HG02973 (cell line): Measurements from ENCODE around the gene METTL22.

ENCODE experiments used
- ATAC-seq: cut with Tn5 transposase; IDR thresholded peaks from one replicate; pipeline ENCODE4 v1.9.1; 2021; ENCODE audit warnings: moderate library complexity; ENCODE audit not compliant: unreplicated experiment

The METTL22 gene, protein sequence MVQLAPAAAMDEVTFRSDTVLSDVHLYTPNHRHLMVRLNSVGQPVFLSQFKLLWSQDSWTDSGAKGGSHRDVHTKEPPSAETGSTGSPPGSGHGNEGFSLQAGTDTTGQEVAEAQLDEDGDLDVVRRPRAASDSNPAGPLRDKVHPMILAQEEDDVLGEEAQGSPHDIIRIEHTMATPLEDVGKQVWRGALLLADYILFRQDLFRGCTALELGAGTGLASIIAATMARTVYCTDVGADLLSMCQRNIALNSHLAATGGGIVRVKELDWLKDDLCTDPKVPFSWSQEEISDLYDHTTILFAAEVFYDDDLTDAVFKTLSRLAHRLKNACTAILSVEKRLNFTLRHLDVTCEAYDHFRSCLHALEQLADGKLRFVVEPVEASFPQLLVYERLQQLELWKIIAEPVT

DNA sequence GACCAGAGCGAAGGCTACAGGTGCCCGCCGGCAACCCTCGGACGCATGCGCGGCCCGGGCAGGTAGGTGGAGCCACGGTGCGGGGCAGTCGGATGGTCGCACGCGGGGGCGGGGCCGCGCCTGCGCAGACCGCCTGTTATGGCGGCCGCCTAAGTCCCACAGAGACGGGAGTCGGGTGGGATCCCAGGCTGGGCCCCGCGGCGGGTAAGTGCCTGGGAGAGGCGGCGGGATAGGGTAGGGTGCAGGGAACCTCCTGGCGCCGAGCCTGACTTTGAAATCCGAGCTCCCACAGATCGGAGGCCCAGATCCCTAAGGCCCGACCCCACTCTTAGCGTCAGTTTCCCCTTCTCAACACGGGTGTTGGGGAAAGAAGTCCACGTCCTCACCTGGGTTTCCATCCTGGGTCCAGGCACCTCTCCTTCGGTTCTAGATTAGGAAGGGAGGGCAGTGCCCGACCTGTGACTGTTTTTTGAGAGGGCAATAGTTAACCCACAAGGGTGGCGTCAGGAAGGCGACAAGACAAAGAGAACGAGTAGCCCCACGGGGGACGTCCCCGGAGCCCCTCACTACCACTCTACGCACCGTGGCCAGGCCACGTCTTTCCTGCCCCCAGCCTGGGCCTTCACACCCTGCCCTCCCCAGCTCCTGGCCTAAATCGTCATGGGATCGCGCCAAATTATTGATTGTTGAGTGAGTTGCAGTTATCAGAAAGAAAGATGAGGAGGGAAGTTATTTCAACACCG lies at the start of gene METTL22:
TSS of gene METTL22 (plus strand) at position 127 of the 743 bp plus-strand sequence. CDS start 3,968 bp downstream, outside the sequence.
- ATAC-seq: peak; percentile 88

DNA sequence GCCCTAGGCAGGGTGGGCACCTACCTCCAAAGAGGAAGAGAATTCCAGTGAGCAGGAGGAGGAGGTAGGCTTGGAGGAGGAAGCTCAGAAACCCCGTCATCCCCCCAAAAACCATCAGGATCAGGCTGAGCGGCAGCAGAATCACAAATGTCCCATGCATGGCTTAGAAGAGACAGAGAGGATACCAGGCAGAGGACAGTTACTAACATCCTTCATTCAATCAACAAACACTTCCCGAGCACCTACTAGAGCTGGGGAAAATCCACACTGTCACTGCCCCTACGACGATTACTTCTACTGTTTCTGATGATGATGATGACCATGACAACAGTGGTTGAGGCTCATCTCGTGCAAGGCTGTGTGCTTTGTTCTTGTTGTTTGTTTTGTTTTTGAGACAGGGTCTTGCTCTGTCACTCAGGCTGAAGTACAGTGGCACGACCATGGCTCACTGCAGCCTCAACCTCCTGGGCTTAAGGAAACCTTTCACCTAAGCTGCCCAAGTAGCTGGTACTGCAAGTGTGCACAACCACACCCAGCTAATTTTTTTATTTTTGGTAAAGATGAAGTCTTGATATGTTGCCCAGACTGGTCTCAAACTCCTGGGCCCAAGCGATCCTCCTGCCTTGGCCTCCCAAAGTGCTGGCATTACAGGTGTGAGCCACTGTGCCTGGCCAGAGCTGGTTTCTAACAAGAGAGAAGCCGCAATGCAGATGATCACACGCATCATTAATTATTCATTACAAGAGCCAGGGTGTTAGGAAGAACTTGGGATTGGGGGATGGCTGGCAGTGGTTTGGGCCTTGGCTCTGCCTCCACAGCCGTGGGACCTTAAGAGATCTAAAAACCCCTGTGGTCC lies 49.2 kb upstream of the METTL22 start:
- ATAC-seq: no peak

DNA sequence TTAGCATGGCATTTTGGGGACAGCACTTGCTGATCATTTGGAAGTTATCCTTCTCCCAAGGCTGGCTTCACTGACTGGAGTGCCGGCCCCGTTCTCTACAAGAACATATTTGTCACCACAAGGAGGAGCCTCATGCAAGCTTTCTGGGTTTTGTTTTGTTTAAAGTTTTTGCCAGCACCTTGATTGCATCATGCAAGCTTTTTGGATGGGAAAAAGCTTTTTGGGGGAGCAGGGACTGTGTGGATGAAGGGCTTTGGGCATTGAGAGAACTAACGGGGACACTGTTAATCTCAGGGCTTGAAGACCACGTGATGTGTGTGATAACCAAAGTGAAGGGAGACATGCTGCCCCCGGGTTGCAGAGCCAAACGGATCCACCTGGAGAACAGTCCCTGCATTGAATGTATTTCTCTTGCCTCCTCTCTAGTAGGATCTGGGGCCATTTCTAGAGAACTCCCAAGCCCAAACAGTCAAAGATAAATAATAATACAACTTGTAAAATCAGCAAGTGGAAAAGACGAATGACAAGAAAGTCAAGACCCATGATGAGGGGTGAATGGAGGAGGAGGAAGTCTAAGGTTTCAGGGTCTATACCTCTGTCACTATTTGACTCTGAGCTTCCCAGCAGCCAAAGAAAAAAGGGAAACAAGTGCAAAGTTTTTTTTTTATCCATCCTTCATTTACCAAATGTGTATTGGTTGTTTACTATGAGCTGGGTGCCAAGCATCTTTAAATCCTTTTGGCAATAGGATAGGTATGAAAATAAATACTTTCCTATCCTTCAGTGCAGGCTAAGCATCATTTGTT lies 48.4 kb upstream of the METTL22 start:
- ATAC-seq: no peak

DNA sequence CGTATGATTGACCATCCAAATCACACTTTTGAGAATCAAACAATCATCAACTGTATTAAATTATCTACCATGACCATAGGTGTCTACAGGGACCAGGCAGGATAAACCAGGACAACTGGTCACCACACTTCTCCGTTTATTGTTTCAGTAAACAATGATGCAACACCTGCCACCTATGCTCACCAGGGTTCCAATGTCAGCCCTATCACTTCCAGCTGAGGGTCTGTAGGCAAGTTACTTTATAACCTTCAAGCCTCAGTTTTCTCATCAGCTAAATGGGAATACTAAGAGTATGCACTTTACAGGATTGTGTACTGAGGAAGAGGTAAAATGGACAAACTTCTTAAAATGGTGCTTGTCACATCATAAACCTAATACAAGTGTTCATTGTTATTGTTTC lies 46.1 kb upstream of the METTL22 start:
- no peak for ATAC-seq

DNA sequence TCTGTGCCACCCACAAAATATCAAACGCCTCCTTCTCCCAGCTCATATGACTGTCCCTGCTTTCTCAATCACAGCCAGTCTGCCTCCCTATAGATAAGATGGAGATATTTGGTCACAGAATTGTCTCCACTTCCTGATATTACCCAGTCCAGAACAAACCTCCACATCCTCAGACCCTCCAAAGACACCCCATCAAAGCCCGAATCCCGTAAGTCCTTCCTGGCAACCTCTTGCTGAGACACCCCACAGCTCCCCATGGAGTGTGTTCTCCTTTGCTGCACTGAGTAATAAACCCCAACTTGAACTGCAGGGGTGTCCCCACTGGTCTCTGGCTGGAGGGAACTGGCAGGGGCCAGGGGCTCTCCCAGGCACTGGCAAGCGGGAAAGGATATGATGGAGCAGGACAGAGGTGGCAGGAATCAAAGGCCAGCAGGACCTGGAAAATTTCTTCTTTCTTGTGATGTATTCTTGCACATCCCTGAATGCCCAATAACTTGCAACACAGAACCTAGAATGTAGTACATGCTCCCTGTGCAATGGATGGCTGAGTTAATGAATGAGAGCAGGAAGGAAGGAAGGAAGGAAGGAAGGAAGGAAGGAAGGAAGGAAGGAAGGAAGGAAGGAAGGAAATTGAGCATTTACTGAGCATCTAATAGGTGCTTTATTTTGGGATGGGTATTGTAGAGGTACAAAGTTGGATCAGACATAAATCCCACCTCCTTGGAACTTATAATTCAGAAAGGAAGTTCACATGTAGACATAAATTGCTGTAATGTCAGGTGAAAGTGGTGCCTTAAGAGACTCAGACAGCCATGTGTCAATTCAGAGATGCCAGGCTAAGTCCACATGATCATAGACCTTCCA lies 45.1 kb upstream of the METTL22 start:
- no peak for ATAC-seq

DNA sequence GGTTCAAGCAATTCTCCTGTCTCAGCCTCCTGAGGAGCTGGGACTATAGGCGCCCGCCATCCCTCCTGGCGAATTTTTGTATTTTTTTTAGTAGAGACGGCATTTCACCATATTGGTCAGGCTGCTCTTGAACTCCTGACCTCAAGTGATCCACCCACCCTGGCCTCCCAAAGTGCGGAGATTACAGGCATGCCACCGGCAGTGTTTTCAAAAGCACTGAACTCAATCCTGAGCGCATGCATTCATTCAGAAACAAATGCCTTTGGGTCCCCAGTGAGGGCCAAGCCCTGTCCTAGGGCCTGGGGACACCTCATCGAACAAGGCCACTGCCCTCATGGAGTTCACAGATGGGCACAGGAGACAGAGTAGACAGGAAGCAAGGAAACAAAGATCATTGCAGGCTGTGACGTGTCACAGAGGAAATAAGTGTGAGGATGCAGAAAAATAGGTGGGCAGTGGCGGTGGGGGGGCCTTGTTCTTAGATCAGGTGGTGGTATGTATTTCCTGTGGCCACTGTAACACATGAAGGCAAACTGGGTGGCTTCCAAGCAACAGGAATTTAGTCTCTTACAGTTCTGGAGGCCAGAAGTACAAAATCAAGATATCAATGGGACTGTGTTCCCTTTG lies 43.7 kb upstream of the METTL22 start:
- ATAC-seq: no peak

DNA sequence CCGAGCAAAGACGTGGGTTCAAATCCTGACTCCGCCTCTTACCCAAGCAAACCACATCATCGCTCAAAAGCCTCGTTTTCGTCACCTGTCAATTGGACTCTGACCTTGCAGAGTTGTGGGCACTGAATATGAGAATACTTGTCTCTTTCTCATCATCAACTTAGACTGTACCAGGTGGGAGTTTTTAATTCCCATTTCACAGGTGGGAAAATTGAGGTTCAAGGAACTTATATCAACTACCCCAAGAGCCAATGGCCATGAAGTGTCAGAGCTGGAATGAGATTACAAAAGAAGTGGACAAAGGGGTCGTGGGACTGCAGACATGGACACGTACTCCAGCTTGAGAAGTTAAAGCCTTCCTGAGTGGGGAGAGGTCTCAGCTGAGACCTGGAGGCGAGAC lies 41.9 kb upstream of the METTL22 start:
- ATAC-seq: no peak

DNA sequence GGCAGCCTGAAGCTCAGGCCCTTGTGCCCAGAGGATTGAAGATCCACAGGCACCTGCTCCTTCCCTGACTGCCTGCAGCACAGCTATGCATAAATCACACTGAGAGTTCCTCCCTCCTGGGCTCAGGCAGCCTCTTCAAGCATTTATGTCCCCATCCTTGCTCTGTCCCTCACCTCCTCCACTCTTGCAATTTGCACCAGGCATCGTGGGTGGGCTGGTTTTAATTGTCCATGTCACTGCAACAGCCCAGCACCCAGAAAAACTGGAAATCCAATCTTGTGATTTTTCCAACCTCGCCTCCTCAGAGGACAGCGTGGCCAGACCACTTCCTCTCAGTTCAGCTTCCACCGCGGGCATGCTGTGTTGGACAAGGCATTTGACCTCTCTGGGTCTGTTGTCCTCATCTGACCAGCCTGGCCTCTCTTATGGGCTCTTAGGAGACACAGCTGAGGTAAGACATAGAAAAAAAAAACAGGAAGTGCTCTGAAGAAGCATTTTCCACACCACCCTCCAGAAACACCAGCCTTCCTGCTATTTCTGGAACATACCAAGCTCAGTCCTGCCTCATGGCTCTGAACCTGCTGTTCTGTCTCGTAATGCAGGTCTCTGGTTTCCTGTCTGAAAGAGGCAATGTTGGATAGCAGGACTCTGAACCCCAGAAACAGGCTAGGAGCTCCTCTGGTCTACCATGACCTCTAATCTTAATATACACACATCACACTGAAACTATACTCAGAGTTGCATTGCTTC lies 39.5 kb upstream of the METTL22 start:
- ATAC-seq: no peak

DNA sequence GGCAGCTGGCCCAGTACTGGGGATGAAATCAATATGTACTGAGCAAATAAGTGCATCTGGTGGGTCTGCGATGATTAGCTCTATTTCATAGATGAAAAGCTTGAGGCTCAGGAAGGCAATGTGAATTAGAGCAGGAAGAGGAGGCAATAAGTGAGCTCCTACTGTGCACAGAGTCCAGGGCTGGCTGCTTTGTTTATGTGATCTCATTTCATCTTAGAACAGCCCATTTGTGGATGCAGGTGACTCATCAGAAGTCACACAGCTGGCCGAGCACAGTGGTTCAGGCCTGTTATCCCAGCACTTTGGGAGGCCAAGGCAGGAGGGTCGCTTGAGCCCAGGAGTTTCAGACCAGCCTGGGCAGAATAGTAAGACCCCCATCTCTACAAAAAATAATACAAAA lies 38.3 kb upstream of the METTL22 start:
- no peak for ATAC-seq

DNA sequence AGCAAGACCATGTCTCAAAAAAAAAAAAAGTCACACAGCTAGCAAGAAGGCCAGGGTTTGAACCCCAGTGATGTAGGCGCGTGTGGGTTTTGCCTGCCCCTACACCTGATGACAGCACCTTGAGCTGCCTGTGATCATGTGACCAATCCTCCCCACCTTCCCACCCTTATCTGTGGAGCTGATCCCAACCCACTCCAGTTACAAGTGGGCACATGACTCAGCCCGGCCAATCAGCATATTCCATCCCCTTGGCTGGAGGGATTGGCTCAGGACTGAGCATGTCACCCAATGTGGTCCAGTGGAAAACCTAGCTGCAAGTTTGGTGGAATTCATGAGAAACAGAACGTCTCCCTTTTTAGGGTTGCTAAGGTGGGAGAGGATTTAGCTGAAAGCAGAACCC lies 37.8 kb upstream of the METTL22 start:
- no peak for ATAC-seq

DNA sequence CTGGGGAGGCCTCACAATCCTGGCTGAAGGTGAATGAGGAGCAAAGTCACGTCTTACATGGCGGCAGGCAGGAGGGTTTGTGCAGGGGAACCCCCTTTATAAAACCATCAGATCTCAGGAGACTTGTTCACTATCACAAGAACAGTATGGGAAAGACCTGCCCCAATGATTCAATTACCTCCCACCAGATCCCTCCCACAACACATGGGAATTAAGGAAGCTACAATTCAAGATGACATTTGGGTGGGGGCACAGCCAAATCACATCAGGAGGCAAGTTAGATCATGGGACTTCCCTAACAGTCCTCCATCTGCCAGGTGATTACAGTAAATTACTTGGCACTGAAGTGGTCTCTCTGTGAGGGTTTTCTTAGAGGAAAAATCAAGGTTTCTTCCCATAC lies 36.5 kb upstream of the METTL22 start:
- no peak for ATAC-seq

DNA sequence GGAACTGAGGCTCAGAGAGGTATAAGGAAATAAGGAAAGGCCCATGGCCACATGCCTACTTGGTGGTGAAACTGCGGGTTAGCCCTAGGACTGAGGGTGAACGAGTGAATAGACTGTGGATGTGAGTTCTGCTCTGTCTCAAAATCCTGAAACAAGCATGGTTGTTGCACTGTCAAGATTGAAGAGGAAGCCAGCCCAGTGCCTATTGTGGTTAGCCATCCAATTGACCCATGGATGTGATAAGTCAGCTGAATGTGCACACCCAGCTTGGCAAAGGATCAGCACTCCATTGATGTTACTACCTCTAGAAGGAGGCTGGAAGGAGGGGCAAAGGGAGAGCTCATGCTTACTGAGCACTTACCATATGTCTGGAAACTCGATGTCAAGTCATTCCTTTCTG lies 35.6 kb upstream of the METTL22 start:
- ATAC-seq: no peak

DNA sequence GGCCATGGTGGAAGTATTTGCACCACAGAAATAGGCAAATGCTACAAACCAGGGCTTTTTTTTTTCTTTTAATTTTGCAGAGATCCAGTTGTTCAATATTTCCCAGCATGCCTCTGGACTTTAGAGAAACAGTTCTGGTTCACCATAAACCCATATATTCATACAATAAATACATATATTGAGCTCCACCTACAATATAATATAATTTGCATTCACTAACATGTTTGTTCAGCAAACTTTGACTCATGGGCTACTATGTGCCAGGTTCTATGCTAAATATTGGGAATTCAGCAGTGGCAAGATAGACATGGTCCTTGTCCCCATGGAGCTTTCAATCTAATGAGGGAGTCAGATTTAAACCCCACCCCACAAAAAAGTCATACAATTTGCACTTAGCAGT lies 34.4 kb upstream of the METTL22 start:
- ATAC-seq: no peak

DNA sequence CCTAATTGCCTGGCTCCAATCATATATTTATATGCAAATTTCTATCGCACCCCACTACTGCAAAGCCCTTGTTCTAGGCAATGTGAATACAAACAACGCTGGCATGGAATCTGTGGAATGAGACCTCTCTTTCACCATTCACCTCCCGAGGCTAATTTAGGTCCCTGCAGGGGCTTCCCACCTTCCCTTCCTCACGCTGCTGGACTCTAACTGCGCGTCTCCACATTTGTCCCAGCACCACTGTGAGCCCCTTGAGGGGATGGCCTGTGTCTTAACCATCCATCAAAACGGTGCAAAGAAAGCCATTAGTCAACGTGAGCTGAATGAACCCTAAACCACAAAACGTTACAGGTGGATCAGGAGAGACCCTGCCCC lies 32.8 kb upstream of the METTL22 start:
- no peak for ATAC-seq

DNA sequence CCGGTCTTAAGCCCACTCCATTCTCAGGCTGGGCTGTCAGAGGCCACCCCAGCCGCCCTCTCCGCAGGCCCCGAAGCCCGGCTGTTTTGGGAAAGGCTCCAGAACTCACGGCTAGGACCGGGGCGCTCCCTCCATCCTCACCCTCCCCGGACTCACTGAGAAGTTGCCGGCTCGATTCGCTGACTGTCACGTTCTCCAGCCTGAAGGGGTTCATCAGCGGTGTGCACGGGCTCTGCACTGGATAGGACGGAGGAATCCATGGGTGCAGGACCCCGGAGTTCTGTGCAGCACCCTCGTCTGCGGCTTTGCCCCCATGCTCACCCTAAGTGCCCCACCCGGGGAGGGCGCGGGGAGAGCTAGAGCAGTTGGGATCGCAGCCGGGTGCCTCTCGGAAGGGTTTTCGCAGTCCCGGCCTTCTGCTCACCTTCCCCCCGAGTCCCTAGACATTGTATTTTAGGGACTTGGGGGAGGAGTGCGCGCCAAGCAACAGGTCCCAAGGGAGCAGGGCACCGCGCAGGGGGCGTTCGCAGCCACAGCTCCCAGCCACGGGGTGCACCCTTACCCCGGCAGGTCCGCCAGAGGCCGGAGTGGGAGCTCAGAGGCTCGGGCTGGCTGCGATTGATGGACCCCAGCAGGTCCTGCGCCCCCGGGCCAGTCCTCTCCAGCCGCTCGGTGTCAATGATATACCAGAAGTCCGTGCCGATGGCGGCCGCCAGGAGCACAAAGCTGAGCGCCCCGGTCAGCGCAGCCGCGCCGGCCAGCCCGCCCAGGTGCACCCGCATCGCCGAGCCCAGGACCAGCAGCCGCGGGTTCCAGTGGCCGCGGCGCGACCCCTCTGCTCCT lies 32.2 kb upstream of the METTL22 start:
- no peak for ATAC-seq

DNA sequence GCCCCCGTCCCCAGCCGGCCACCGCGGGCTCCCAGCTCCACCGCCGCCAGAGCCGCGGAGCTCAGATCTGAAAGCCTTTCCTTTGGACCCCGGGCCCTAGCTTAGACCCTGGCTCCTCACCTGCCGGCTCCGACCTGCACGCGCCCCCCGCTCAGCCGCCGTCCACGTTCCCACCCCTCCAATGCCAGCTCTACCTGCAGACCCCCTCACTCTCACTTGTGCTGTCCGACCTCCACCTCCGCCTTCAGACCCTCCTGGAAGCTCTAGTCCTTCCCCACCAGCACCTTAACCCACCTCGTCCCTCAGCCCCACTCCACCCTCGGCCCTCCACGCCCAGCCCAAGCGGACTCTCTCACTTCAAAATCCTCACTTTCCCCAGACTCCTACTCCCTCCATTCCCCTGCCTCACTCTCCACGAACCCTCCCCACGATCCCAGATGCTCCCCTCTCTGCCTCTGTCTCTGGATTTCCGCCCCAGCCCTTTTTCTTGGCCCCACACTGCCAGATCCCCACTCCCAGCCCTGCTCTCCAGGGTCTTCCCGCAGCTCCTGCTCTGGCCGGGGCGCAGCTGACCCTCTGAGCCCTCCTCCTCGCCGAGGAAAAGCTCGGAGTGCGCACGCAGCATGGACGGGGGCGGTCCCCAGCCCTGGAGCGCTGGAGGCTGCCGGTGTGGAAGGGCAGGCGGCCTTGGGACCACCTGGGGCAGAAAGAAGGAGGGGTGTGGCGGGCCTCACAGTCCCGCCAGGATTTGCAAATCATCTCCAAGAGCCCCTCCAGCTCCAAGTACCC lies 31.4 kb upstream of the METTL22 start, which contains the start of gene TMEM114:
TSS of gene TMEM114 (minus strand) at position 612 of the 789 bp plus-strand sequence. CDS start 673 bp downstream, outside the sequence.
- no peak for ATAC-seq

DNA sequence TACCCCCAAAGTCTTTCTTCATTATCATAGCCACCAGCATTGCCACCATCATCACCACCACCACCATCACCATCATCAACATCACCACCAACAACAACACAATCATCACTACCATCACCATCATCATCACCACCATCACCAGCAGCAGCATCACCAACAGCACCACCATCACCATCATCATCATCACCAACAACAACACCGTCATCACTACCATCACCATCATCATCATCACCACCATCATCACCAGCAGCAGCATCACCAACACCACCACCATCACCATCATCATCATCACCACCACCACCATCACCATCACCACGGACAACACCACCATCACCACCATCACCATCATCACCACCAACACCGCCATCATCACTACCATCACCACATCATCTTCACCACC lies 30.7 kb upstream of the METTL22 start:
- no peak for ATAC-seq
